ENCODE data around the gene PAK6.

PAK6 gene

GRCh38 chr15:40277471-40277870, 38.6 kb downstream of the PAK6 start:
- no peak for DNase-seq (ENCODE audit: low read depth)

DNA sequence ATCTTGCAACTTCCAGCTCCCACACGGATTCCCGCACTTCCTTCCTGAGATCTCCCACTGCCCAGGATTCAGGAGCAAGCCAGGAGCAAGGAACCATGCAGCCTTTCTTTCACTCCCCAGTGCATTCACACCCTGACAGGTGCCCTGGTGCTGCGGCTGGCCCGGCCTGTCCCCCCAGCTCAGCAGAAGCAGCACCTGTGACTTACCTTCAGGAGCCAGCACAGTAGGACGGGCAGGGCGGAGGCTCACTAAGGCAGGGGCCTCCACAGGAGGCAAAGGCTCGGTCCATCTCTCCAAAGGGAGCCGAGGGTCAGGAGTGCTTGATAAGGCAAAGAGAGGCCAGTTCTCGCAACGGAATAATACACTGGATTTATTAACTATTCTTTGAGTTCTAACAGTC, 39.2 kb downstream of the PAK6 start:
- DNase-seq (ENCODE audit: low read depth): no peak

GRCh38 chr15:40279437-40280141, 40.7 kb downstream of the PAK6 start:
- DNase-seq (ENCODE audit: low read depth): no peak

- no peak for DNase-seq (ENCODE audit: low read depth)
Observed at GRCh38 chr15:40280260-40281056, 41.6 kb downstream of the PAK6 start.

DNA sequence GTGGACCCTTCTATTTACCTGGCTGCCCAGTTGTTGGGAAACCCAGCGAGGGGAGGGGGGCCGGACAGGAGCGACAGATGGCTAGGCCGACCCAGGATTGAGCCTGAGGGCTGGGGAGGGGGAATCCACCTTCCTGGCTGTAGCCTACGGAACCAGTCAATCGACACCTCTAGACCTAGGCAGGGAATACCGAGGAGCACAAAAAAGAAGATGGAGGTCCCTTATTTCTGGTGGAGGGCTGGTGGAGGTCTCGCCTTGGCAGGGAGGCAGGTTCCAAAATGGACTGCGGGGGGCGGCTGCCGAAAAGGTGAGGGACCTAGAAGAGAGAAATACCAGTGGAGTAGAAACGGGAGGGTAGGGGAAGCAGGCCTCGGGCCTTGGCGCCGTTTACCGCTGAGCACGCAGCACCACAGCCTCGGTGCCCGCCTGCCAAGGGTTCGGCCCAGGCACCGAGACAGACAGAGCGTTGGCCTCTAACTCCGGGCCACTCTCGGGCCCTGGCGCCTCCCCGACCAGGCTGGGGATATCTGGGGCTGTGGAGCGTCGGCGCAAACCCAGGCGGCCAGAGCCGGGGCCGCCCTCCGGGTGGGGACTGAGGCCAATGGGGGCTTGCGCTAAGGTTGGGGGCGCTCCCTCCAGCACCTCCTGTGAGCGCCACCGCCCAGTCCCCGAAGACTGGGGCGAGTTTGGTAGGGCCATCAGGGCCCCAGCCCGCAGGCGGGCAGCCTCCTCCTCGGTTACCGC, 42.4 kb downstream of the PAK6 start:
- DNase-seq (ENCODE audit: low read depth): no peak

- no peak for DNase-seq (ENCODE audit: low read depth)
Observed at GRCh38 chr15:40281801-40282146, 42.9 kb downstream of the PAK6 start.

GRCh38 chr15:40282147-40282868, 43.4 kb downstream of the PAK6 start:
- no peak for DNase-seq (ENCODE audit: low read depth)

DNA sequence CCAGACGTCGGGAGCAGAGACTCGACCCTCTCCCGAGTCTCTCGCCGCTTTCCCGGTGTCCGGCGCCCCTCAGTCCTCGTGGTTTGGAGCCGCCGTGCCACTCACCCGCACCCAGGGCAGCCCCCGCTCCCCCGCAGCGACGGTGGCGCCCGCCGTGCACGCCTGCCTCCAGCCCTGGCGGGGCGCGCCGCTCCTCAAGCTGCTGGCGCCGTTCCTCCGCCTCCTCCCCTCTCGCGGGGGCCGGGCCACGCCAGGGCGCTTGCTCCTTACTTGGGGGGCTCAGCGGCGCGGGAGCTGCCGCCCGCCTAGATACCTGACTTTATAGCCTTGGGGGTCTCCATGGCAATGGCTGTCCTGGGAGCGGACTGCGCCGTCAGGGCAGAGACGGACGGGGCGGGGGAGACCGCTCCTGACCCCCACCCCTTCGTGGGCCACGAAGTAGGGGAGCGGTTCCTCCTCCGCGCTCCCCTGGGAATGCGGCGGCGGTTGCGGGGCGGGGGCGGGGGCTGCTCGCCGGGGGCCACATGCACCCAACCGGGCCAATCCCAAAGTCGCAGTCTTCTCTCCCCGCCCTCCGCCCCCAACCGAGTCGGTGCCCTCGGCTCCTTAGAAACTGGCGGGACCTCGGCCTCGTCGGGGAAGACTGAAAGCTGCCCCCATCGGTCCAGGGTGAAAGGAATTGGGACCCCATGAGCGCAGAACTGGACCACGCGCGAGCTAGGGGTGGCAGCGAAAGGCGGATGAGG, 44.2 kb downstream of the PAK6 start, which contains the start of gene ANKRD63:
ANKRD63 (minus strand) TSS at position 196 of the 746 bp plus-strand sequence. CDS start 478 bp downstream, outside the sequence.
- no peak for DNase-seq (ENCODE audit: low read depth)

DNA sequence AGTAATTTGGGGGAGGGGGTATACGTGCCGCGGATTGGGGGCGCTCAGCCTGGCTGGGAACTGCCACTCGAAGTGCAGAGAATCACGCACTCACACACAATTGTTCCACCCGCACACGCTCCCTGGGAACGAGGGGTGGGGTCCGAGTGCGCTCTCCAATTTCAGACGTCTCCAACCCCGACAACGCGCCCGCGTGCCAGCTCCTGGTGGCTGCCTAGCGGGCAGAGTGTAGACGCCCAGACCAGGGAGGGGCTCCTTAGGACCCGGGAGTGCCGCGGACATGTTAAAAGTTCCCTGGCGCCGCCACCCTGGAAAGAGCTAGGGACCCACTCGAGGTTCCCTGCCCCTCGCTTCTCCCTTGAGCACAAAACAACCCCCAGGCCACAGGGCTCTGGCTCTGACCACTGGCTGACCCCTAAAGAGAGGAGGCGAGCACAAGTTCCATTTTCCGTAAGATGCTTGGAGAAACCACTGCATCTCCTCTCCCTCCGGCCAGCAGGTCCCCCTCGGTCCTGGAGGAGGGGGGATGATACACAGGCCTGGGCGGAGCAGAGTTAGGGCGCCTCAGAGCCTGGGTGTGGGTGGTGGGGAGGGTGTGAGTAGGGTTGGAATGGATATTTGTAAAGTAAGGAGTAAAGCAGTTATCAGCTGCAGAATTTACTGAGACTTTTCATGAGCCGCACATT, 44.9 kb downstream of the PAK6 start:
- no peak for DNase-seq (ENCODE audit: low read depth)

GRCh38 chr15:40285151-40285550, 46.3 kb downstream of the PAK6 start:
- DNase-seq (ENCODE audit: low read depth): no peak

DNA sequence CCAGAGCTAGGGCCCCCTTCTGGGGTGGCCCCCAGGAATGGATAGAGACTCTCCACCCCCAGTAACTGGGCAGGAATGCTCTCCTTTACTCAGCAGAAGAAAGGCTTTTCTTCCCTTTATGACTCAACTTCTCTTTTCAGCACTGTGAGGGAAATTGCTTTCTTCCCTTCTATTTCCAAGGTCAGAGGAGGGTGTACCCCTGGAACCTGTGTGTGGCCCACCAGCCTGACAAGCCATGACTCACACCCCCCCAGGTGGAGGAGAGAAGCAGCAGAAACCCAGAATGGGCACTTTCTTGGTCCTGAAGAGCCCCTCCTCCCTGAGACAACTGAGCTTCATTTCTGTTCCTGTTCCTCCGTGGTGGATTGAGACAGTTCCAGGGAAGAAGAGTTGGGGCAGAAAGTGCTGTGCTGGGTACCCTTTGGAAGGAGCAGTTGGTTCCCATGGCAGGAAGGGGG, 46.7 kb downstream of the PAK6 start:
- no peak for DNase-seq (ENCODE audit: low read depth)

- DNase-seq (ENCODE audit: low read depth): no peak
Observed at GRCh38 chr15:40286061-40286532, 47.2 kb downstream of the PAK6 start.

- no peak for DNase-seq (ENCODE audit: low read depth)
Observed at GRCh38 chr15:40286794-40287193, 47.9 kb downstream of the PAK6 start.

GRCh38 chr15:40287505-40287904, 48.6 kb downstream of the PAK6 start:
- no peak for DNase-seq (ENCODE audit: low read depth)

GRCh38 chr15:40287968-40288367, 49.1 kb downstream of the PAK6 start:
- DNase-seq (ENCODE audit: low read depth): no peak

DNA sequence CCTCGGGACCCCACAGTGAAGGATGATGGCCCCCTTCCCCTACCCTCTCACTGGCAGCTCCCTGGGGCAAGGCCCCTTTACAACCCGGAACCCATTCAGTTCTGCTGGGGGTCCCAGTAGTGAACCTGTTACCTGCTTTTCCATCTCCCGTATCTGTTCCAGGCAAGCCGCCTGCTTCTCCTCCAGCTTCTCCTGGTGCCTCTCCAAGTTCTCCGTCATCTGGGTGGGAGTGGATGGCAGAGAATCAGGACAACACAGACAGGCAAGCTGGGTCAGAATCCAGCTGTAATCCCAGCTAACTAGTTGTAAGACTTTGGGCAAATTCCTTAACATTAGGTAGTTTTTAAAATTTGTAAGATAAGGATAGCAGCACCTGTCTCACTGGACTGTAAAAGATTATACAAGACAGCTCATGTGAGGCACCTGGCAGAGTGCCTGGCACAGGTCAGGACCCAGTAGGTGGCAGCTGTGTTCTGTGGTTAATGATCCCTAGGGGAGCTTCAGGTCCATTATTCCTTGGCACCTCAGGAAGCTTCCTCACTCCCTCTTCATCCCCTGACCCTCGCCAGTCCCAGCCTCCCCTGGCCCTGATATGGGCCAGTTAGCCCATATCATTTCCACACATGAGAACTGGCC, 50.4 kb downstream of the PAK6 start:
- DNase-seq (ENCODE audit: low read depth): no peak

- DNase-seq (ENCODE audit: low read depth): no peak
Observed at GRCh38 chr15:40290545-40290917, 51.7 kb downstream of the PAK6 start.

- no peak for DNase-seq (ENCODE audit: low read depth)
Observed at GRCh38 chr15:40290918-40291574, 52.2 kb downstream of the PAK6 start.

GRCh38 chr15:40292246-40292645, 53.4 kb downstream of the PAK6 start:
- DNase-seq (ENCODE audit: low read depth): no peak

- DNase-seq (ENCODE audit: low read depth): no peak
Observed at GRCh38 chr15:40293006-40293405, 54.1 kb downstream of the PAK6 start.
